H1 (cell line): Measurements from ENCODE around the gene GLRA2. TPM values are rescaled to one million over a fixed set of nuclear protein-coding genes. Genes with fewer than 3 reads are reported as not detected.

Experiments used
- BACH1 ChIP-seq: IDR thresholded peaks from 2 replicates; pipeline ENCODE4 v1.6.1; 2012; ENCODE audit warnings: low read length, improper control_type of control experiment
- BCL11A ChIP-seq, 2 experiments: IDR thresholded peaks; one replicate each; pipeline ENCODE4 v1.6.1; 2011; ENCODE audit warnings: low read depth in 2 of 2, low read length in 2 of 2, mild to moderate bottlenecking in 2 of 2
- HDAC2 ChIP-seq, 2 experiments: fragments of 300-600 bp in 1 of 2; sonication (generic) in 1 of 2; IDR thresholded peaks; 2 replicates each; pipeline ENCODE4 v1.6.1; 2011 to 2012; ENCODE audit warnings: low read depth in 2 of 2, low read length in 2 of 2, mild to moderate bottlenecking in 2 of 2, moderate library complexity in 2 of 2, borderline replicate concordance in 1 of 2, inconsistent platforms in 1 of 2
- KDM4A ChIP-seq: IDR thresholded peaks from one replicate; pipeline ENCODE4 v1.7.1; 2012; ENCODE audit warnings: low read depth, mild to moderate bottlenecking, moderate library complexity, low read length, inconsistent platforms; ENCODE audit not compliant: severe bottlenecking
- MAFK ChIP-seq: IDR thresholded peaks from 2 replicates; pipeline ENCODE4 v1.6.1; 2012; ENCODE audit warnings: low read depth, mild to moderate bottlenecking, improper control_type of control experiment, low read length
- polyA plus RNA-seq, 7 experiments: library from polyadenylated mRNA; depleted of rRNA in 3 of 7; stranded (reverse) in 5 of 7; unstranded in 2 of 7; fragments of >200 nt in 5 of 7; fragments of 200-250 nt in 2 of 7; gene quantifications; 1 replicate in 5 of 7; 2 replicates in 1 of 7; 4 replicates in 1 of 7; pipeline versions ENCODE4 v1.2.1 to v1.2.3, GENCODE V29; 2011 to 2013; ENCODE audit warnings: missing spikeins in 2 of 7, mixed read lengths in 2 of 7
- total RNA-seq: library from RNA; stranded (reverse); fragmentation: NEBNext Ultra II Directional; extraction: Animal tissue kit (Norgen Biotek cat#: 25700); gene quantifications from 2 replicates; pipeline ENCODE4 v1.2.1, GENCODE V29; 2021
- TF ChIP-seq, protein P1 (sequence below): IDR thresholded peaks from 2 replicates; pipeline ENCODE4 v1.6.1; 2012; ENCODE audit warnings: inconsistent platforms

GLRA2 gene
- total and polyA plus RNA-seq, 2 of the 8 experiments (the other 6 are each of a cell fraction or from before 2014, with no cell fraction given): not detected

DNA sequence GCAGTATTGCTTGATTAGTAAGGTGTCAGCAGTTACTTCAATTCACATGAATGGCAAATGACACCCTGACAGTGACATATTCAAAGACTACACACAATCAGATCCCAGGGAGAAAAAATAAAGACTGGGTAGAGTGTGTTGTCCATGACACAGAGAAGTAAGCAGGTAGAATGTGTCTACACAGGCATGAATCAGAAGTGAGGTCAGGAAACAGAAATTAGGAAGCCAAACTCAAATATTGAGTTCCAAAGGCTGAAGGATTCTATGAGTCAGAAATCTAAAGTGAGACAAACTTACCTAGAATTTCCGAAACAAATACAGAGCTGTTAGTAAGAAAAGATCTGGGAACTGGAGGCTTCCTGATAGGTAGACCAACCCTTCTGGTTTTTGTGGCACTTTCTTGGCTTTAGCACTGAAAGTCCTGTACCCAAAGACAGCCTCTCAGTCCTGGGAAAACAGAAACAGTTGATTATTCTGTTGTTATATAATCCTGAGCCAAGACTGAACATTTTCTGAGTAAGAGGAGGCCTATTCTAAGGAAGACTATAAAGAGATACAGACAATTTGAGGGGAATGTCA lies 24.3 kb upstream of the GLRA2 start (continued):
- TF ChIP-seq KDM4A (no peak), BACH1 (no peak), BCL11A (IDR thresholded peaks at IDR 0.05; ENCODE audit: low read depth in 2 of 2, low read length in 2 of 2) (no peak), HDAC2 (IDR thresholded peaks at IDR 0.05; ENCODE audit: borderline replicate concordance in 1 of 2, low read depth in 2 of 2, low read length in 2 of 2) (no peak), MAFK (no peak)
- TF ChIP-seq, protein P1, sequence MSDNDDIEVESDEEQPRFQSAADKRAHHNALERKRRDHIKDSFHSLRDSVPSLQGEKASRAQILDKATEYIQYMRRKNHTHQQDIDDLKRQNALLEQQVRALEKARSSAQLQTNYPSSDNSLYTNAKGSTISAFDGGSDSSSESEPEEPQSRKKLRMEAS: no peak
